Measurements from ENCODE around the gene RSAD1.

Gene RSAD1

DNA sequence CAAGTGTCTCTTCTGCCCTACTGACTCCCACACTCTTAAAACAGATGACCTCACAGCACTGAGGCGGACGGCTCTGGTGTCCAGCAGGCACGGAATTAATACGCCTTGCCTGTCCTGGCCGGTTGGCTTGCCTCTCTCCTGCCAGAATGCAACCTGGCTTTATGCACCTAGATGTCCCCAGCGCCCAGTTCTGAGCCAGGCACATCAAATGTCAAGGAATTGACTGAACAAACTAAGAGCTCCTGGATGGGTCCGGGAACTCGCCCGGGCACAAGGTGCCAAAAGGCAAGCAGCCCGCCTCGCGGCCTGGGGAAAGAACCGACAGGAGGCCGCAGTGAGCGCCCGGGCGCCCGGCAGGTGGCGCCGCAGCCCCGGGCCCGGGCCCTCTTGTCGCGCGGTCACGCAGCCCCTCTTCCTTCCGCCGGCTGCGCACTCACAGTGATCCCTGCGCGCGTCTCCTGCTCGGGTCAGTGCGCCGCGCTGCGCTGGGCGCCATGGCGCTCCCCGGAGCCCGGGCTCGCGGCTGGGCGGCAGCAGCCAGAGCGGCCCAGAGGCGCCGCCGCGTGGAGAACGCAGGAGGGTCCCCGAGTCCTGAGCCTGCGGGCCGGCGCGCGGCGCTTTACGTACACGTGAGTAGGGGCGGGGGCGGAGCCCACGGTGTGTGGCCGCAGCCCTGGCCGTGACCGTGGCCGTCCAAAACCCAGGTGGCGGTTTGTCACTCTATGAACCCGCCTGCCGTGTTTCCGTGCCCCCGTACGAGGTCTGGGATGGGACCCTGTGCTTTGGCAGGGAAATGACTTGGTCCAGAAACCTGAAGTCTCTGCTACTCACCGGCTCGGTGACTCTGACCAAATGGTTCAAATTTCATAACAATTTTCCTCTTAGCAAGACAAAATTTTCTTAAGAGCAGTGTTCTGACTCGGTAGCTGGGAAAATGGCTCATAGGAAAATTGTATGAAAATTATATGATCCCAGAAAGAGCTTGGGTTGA is at the start of gene RSAD1:
Gene RSAD1 (plus strand): TSS at position 470 of the 991 bp plus-strand sequence. CDS start 25 bp downstream, at position 495.
- DNase-seq (ENCODE audit: low spot score): peak; percentile 90

DNA sequence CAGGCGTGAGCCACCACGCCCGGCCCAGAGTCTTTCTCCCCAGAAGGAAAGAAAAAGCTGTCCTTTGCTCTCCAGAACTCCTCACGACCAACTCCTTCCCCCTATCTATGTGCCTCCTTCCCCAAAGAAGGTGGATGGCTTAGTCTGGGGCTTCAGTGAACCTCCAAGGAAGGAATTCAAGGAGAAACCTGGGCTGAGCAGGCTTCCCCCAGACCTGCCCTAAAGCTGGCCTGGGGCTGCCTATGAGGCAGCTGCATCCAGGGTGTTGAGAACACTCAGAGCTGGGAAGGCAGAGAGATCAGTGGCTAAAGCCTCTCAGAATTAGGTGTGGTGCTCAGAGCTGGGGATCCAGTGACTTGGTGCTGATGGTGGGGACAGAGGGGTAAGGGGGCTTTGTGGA is 48.9 kb upstream of the RSAD1 start:
- no peak for DNase-seq (ENCODE audit: low spot score)

DNA sequence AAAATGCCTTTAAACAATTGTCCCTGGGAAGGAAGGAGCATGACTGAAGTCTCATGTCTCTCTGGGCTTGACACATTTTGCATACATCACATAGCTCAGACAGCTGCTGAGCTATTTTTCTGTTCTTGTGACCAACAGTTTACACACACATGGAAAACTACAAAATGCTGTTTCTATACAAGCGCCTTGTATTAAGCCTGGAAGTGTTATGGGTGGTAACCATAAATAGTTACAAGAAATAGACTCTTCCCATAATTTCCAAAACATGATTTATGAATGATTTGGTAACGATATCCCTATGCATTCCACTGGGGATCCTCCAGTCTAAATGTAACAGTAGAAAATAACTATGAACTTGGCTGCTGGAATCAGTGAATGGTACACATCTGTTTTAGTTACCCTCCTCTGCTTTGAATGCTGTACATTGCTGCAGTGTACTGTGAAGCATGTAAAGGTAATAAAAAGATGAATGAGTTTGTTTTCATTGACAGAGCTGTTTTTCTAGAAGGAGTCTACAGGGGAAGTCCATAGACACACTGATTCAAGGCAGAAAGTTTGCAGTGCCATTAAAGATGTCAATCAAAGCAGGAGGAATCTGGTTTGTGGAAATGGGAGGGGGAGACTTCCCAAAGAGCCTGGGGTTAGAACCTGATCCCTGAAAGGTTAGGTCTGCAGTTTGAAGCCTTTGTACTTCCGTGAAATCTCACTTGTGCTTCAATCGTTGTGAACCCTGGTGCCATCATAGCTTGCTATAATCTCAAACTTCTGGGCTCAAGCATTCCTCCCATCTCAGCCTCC is 47.6 kb upstream of the RSAD1 start:
- DNase-seq (ENCODE audit: low spot score): no peak

DNA sequence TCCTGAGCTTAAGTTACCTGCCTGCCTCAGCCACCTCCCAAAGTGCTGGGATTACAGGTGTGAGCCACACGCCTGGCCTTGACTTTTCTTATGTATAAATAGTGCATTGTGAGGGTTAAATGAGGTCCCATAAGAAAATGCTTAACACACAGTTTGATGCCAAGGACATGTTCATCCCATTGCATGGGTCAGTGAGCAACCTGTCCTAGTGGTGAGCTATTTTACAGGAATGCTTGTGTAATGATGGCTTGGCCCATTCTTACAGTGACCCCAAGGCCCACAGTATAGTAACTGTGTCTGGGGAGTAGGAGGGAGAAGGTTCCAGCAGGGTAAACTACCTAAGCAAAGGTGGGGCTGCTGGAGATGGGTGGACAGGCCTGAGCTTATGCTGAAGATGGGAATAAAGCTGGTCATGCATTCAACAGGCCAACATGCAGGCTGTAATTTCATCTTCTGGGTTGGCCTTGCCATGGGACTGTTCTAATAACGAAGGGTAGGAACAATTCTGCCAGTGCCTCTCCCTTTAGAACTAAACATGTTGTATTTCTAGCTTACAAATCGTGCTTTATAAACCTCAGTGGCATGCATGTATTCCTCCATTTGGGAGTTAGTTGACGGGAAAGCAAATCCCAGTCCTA is 46.4 kb upstream of the RSAD1 start:
- DNase-seq (ENCODE audit: low spot score): no peak

DNA sequence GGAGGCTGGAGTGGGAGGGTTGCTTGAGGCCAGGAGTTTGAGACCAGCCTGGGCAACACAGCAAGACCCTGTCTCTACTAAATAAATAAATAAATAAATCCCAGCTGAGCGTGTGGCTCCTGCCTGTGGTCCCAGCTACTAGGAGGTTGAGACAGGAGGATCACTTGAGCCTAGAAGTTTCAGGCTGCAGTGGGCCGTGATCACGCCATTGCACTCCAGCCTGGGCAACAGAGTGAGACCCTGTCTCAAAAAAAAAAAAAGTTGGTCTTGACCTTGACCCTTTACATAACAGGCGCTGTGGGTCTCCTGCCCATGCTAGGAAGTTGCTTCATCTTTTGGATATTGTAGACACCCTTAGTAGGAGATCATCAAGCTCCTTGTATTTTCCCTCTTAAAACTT is 41.3 kb upstream of the RSAD1 start:
- DNase-seq (ENCODE audit: low spot score): no peak

DNA sequence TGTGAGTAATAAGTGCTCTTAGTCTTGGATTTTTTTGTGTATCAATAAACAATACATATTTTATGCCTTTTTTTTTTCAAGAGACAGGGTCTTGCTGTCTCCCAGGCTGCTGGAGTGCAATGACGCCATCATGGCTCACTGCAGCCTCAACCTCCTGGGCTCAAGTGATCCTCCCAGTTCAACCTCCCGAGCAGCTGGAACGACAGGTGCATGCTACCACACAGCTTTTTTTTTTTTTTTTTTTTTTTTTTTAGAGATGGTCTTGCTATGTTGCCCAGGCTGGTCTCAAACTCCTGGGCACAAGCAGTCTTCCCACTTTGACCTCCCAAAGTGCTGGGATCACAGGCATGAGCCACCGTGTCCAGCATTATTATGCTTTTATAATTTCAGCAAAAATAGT is 39.7 kb upstream of the RSAD1 start:
- DNase-seq (ENCODE audit: low spot score): no peak

DNA sequence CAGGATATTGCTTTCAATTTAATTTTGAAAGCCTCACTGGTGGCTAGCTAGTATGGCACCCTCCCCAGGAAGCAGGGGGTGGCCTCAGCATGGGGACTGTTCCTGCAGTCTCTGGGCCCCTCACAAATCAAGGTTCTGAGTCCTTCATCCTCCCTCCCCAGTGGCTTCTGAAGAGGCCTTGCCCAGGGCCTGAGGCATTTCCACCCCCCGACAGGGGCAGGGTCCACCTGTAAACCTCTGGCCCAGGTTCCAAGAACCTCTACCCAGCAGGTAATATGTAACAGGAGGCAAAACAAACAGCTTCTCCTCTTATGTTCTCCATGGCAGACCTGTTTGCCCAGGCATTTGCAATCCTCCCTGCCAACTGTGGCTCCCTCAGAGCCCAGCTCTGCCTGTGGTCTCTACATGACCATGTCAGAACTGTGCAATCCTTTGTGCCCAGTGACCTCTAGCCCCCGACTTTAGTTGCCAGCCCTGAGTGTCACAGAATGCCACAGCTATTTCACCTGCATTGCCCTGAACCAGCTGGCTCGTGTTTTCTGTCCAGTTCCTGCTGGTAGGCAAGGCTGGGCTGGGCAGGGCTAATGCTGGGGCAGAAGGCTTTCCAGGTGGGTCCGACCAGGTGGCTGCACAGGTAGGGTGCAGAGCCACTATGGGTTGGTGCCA is 38.4 kb upstream of the RSAD1 start:
- DNase-seq (ENCODE audit: low spot score): no peak

DNA sequence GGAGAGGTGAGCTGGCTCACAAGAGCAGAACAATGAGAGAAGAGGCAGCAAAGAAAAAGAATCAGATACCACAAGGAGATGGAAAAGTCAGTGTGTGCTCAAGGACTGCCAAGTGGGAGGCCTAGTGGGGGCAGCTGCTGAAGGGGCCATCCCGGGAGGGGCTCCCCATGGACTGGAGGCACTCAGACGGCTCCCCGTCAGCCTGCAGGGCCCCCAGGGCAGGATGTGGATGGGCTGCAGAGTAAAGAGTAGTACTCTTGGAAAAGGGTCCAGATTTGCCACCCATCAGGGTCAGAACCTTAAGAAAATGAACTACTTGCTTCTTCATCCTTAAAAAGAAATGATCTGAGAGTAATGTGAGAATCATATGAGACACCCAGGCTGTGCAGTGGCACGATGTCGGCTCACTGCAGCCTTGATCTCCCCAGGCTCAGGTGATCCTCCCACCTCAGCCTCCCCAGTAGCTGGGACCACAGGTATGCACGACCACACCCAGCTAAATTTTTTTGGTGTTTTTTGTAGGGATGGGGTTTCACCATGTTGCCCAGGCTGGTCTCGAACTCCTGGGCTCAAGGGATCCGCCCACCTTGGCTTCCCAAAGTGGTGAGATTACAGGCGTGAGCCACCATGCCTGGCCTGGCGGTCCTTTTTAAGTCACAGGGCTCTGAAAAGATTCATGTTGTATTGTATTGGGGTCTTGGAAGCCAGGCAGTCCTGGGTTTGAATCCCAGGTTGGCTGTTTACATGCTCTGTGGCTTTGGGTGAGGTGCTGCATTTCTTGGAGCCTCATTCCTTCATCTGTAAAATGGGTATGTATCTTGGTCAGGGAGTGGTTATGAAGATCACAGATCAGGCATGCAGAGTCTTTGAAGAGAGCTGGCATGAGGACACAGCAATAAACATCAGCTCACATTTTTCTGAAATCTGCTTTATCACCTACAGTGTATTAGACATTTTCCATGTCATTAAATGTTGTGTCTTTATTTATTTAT is 37.5 kb upstream of the RSAD1 start:
- no peak for DNase-seq (ENCODE audit: low spot score)

DNA sequence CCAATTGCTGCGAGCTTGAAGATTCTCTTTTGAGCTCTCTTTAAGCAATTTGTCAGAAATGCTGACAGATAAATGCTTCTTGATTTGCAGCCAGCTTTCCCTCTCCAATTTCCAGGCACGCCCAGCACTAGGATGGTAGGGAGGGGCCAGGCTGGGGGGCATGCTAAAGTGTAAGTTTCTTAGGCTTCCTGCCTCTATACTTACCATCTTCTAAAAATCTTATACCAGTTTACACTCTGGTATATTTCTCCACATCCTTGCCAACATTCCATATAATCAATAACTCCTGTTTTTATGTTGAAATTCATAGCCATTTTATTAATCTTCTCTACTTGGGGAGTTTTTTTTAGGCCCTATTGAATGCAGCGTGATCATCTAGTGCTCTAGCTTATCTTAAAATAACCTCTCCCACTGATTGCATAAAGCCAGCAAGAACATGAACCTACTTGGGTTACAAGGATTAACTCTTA is 35.1 kb upstream of the RSAD1 start:
- no peak for DNase-seq (ENCODE audit: low spot score)

DNA sequence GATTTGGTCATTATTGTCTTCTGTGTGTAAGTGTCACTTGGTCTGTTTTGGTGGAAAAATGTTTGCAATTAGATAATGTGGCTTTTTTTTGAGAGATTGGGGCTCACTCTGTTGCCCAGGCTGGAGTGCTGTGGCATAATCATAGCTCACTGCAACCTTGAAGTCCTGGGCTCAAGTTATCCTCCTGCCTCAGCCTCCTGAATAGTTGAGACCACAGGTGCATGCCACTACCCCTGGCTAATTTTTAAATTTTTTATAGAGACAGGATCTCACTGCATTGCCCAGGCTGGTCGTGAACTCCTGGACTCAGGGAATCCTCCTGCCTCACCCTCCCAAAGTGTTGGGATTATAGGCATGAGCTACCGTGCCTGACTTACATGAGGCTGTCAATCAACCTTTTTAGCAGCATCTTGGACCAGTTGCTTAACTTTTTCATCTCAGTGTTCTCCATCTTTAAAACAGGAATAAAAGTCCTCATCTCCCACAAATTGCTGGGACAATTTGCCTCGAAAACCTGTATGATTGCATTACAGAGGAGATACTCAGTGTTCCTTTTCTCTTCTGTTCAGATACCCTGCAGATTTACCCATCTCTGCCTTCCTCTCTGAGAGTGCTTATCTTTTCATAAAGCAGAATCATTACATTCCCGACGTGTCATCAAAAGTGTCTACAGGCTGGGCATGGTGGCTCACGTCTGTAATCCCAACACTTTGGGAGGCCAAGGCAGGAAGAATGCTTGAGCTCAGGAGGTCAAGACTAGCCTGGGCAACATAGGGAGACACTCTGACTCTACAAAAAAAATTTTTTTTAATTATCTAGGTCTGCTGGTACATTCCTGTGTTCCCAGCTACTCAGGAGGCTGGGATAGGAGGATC is 33.6 kb upstream of the RSAD1 start:
- no peak for DNase-seq (ENCODE audit: low spot score)

DNA sequence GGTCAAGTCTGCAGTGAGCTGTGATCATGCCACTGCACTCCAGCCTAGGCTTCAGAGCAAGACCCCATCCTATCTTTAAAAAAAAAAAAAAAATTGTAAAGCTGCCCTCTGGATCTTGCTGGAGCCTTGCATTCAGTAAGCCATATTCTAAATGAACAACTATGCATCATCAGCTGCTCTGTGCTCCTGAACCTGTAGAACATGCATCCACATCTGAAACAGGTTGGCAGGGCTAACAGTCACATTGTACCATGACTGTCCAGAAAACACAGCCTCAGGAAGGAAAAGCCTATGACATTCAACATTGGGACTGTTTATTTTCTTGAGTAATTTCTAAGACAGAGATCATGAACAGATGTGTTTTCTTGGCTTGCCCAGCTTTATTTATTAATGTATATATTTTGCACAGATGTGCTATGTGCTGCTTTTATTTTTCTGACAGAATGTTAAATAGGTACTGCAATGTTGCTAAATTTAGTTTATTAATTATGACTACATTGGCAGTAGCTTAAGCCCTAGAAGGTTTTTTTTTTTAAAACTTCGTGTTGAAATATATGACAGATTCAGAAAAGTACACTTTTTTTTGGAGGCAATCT is 32.8 kb upstream of the RSAD1 start:
- DNase-seq (ENCODE audit: low spot score): no peak

DNA sequence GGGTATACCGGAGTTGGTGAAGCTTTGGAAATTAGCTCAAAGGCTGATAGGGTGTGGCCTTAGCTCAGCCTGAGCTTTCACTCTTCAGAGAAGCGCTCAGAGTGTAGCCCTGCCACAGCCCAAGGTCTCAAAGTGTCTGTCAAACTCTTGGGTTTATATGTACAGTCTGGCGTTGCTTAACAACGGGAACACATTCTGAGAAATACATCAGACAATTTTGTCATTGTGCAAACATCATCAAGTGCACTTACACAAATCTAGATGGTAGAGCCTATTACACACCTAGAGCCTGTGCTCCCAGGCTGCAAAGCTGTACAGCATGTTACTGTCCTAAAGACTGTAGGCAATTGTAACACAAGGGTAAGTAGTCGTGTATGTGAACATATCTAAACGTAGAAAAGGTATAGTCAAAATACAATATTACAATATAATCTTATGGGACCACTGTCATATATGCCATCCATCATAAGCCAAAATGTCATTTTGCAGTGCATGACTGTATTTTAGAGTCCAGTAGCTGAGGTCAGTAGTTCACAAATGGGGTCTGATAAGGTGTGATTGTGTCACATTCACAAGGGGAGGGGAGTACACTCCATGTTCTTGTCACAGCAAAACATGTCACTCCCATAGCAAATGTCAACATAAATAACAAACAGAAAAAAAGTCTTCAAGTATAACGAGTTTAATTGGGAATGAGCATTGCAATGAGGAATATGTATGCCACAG is 30.6 kb upstream of the RSAD1 start:
- no peak for DNase-seq (ENCODE audit: low spot score)

DNA sequence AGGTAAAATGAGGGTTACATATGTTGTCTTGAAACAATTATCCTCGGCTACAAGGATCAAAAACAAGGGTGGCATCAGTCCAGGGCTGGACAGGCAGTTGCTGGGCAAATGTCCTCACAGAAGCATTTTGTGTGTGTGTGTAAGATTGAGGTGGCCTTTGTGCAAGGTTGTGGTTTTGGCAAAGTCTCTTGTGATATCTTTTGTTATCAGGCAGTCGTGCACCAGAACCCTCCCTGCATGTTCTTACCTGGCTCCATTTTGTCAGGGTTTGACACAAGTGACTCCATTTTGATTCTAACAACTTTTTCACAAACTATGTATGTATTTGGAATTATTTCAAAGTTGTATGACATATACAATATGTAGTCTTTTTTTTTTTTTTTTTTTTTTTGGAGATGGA is 30.0 kb upstream of the RSAD1 start:
- no peak for DNase-seq (ENCODE audit: low spot score)

DNA sequence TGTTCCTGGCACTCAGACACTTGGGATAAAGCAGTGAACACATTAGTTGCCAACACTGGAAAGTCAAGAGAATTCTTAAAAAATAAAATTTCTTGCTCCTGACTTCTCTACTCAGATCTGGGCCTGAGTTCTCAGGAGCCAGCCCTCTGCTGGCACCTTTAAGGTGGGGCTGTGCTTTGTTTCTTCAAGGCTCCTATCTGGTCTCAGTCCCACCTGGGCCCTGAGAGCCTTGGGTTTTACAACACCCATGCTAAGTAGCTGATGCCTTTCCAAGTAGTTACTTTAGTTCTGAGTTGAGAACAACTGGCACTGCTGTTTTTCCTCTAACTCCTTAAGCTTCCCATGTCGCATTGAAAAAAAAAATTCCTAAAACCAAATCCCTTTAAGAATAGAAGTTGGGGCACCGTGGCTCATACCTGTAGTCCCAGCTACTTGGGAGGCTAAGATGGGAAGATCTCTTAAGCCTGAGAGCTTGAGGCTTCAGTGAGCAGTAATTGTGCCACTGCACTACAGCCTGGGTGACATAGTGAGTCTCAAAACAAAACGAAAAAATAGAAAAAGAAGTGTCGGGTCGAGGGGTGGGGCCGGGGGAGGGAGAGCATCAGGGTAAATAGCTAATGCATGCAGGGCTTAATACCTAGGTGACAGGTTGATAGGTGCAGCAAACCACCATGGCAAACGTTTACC is 26.6 kb upstream of the RSAD1 start:
- DNase-seq (ENCODE audit: low spot score): no peak

DNA sequence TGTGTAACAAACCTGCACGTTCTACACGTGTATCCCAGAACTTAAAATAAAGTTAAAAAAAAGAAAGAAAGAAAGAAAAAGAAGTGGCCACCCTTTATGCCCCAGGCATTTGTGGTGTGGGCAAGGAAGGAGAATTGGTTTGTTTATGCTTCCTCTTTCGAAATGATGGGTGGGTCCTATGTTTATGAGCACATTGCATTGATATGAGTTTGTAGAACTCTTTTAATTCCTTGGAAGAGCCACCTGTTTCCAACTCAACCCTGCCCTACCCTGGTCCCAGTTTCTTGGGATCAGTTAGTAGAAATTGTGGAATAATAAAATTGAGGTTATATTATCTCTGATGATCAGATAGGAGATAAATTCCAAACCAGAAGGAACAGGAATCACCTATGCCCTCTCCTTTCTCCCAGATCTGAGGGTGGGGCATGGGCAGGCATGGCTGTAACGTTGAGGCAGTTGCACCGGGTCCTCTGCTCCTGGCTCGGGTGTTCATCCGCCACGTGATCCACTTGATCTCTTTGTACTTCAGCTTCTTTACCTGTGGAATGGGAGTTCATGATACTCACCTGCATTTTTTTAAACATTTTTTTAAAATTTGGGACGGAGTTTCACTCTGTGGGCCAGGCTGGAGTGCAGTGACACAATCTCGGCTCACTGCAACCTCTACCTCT is 25.9 kb upstream of the RSAD1 start:
- no peak for DNase-seq (ENCODE audit: low spot score)

DNA sequence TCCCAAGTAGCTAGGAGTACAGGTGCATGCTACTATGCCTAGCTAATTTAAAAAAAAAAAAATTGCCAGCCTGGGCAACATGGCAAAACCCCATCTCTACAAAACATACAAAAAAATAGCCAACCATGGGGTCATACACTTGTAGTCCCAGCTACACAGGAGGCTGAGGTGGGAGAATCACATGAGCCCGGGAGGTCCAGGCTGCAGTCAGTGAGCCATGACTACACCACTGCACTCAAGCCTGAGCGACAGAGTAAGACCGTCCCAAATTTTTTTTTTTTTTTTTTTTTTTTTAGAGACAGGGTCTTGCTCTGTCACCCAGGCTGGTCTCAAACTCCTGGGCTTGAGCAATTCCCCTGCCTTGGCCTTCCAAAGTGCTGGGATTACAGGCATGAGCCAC is 24.8 kb upstream of the RSAD1 start:
- DNase-seq (ENCODE audit: low spot score): no peak

DNA sequence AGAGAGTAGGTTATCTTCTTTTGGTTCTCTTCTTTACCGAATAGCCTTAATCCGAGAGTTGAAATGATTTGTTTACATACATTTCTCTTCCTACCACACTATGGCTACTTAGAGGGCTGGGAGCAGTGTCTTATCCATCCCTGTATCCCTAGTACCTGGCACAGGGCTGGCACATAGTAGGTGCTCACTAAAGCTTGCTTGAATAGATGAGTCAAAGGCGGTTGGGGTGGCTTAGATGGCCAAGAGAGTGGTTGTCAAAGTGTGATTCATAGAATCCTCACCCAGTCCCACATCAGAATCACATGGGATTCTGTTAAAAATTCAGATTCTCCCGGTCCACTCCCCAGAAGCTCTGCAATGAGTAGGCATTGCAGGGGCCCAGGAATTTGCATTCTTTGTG is 21.0 kb upstream of the RSAD1 start:
- no peak for DNase-seq (ENCODE audit: low spot score)

Measured in Ammon's horn (tissue), 1 donor.